ENCODE results near the gene TDRD7. TPM values are rescaled to one million over a fixed set of nuclear protein-coding genes. Genes with fewer than 3 reads are reported as not detected.
A peak's percentile ranks its signal among the peaks of the same experiment; 100 is the strongest.

Gene TDRD7
- total and polyA plus RNA-seq, 2 of the 8 experiments (the other 6 are each of a cell fraction or from before 2014, with no cell fraction given) = 1.2 to 2.3 TPM

- TF ChIP-seq CTCF (IDR thresholded peaks at IDR 0.05; ENCODE audit: control extremely low read depth in 1 of 3, insufficient read depth in 1 of 3, low read depth in 1 of 3, low read length in 3 of 3) (peak in 1 of 3 experiments; percentile 5; a peak in 1 of 4 replicates), POLR2A (IDR thresholded peaks at IDR 0.05; ENCODE audit: control extremely low read depth in 1 of 2, low read depth in 2 of 2, low read length in 2 of 2) (no peak), SIRT6 (IDR thresholded peaks at IDR 0.05; ENCODE audit: low read length) (no peak), MAFK (IDR thresholded peaks at IDR 0.05; ENCODE audit: low read depth, low read length) (no peak), KDM5A (IDR thresholded peaks at IDR 0.05; ENCODE audit: low read length) (no peak), TEAD4 (IDR thresholded peaks at IDR 0.05; ENCODE audit: low read depth, low read length) (no peak), EZH2 (IDR thresholded peaks at IDR 0.05; ENCODE audit: low read depth, low read length, severe bottlenecking) (peak; percentile 9), USF2 (IDR thresholded peaks at IDR 0.05; ENCODE audit: low read length) (no peak), JUND (IDR thresholded peaks at IDR 0.05; ENCODE audit: low read length) (no peak), SUZ12 (IDR thresholded peaks at IDR 0.05; ENCODE audit: low read length) (peak; percentile 23), RAD21 (IDR thresholded peaks at IDR 0.05 in 1 of 2, conservative IDR thresholded peaks at IDR 0.05 in 1 of 2; ENCODE audit: low read depth in 2 of 2, low read length in 2 of 2) (peak; percentile 17 to 21; a peak in 2 of 4 replicates), CHD1 (IDR thresholded peaks at IDR 0.05; ENCODE audit: low read depth, low read length) (no peak), MAX (IDR thresholded peaks at IDR 0.05) (no peak), SP1 (IDR thresholded peaks at IDR 0.05; ENCODE audit: low read depth, low read length) (no peak)
- TF ChIP-seq, protein P1, sequence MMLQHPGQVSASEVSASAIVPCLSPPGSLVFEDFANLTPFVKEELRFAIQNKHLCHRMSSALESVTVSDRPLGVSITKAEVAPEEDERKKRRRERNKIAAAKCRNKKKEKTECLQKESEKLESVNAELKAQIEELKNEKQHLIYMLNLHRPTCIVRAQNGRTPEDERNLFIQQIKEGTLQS (IDR thresholded peaks at IDR 0.05; ENCODE audit: insufficient read depth, low read depth, low read length) = no peak
These were observed 91.3 kb downstream of the TDRD7 start (continued) for GRCh38 chr9:97502984-97503861.

Data from H1 (cell line).